Measurements from ENCODE around the gene SLC23A2.

DNA sequence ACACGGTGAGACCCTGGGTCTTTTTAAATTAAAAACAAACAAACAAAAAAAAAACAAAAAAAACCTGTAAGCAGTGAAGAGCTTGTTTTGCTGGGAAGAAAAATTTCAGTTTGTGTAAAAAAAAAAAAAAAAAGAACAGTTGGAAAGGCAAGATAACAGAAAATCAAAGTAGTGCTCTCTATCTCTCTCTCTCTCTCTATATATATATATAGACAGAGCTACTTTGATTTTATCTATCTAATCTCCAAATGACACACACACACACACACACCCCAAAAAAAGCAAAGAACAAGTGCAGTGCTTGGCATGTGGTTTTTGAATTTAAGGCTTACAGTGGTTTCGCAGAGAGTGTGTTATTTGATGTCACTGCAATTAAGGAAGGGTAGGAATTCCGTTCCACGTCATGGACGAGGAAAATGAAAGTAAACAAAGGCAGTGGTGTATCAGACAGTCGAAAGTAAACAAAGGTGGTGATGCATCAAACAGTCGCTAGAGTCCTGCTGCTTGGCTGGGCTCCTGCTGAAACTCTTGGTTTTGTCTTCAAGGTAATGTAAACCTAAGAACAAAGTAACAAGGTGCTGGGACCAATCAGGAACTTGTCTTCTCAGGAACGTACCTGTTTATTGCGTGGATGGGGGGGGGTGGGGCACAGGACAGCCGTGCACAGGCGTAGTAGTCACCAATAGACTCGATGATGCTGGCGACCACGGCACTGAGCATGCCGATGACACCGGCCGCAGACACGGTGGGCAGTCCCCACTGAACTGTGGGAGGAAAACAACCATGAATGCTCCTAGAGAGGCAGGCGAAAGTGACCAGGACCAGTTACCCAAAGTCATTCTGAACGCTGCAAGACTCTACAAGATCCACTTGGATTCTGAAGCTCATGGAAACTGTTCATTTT lies 131.8 kb downstream of the SLC23A2 start:
- TF ChIP-seq, protein P1, sequence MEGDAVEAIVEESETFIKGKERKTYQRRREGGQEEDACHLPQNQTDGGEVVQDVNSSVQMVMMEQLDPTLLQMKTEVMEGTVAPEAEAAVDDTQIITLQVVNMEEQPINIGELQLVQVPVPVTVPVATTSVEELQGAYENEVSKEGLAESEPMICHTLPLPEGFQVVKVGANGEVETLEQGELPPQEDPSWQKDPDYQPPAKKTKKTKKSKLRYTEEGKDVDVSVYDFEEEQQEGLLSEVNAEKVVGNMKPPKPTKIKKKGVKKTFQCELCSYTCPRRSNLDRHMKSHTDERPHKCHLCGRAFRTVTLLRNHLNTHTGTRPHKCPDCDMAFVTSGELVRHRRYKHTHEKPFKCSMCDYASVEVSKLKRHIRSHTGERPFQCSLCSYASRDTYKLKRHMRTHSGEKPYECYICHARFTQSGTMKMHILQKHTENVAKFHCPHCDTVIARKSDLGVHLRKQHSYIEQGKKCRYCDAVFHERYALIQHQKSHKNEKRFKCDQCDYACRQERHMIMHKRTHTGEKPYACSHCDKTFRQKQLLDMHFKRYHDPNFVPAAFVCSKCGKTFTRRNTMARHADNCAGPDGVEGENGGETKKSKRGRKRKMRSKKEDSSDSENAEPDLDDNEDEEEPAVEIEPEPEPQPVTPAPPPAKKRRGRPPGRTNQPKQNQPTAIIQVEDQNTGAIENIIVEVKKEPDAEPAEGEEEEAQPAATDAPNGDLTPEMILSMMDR (IDR thresholded peaks at IDR 0.05) = no peak
- no peak for TF ChIP-seq POLR2A (IDR thresholded peaks at IDR 0.05)
